AG04449 (cell line): ENCODE data around the gene FAM118A.
"Not testable (repeated sequence)": the region's sequence is repeated elsewhere in the genome, so short reads cannot be mapped to it uniquely, and the experiment has no call there.

ENCODE experiments used
- CTCF ChIA-PET: fragments of 350-600 bp; formaldehyde crosslinking; extraction: SDS; loops from one replicate; lab custom pipeline; 2021; ENCODE audit warnings: antibody characterized with exemption; lab: Yijun Ruan, JAX
- POLR2A ChIA-PET: fragments of 400-600, 350-600 bp; formaldehyde crosslinking; extraction: SDS; loops from one replicate; lab custom pipeline; 2020; ENCODE audit warnings: antibody characterized with exemption, inconsistent platforms; lab: Yijun Ruan, JAX
- DNase-seq: peaks from one replicate; pipeline ENCODE4 v3.0.0-alpha.2; 2010; ENCODE audit warnings: low read depth, low spot score
- H3K4me3 ChIP-seq: 2 replicates; pipeline ENCODE4 v1.5.1; 2011; ENCODE audit warnings: low read depth, mild to moderate bottlenecking, control low read depth, low read length
- TF ChIP-seq, protein P1 (sequence below): IDR thresholded peaks from one replicate; pipeline ENCODE4 v1.5.1; 2011; ENCODE audit warnings: mild to moderate bottlenecking, moderate library complexity, low read length, control low read depth, inconsistent platforms; ENCODE audit not compliant: insufficient read depth; ENCODE audit errors: missing control alignments

The FAM118A gene

DNA sequence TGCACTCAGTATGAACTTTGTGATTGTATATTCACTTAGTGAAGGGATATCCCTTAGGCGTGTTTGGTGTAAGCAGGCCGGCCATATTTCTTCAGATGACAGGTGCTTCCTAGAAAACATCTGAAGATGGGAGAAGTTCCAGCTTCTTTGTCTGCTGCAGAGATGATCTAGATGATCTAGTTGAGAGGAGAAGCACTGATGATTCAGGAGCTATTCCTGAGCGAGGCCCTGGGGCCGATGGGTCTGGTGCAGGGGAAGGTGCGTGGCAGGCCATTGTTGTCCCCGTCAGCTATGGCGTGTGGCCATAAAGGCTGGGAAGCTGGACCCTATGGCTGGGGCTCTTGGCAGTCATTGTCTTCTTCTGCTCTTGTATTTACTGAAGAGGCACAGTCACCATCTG, 14.0 kb downstream of the FAM118A start:
- TF ChIP-seq, protein P1, sequence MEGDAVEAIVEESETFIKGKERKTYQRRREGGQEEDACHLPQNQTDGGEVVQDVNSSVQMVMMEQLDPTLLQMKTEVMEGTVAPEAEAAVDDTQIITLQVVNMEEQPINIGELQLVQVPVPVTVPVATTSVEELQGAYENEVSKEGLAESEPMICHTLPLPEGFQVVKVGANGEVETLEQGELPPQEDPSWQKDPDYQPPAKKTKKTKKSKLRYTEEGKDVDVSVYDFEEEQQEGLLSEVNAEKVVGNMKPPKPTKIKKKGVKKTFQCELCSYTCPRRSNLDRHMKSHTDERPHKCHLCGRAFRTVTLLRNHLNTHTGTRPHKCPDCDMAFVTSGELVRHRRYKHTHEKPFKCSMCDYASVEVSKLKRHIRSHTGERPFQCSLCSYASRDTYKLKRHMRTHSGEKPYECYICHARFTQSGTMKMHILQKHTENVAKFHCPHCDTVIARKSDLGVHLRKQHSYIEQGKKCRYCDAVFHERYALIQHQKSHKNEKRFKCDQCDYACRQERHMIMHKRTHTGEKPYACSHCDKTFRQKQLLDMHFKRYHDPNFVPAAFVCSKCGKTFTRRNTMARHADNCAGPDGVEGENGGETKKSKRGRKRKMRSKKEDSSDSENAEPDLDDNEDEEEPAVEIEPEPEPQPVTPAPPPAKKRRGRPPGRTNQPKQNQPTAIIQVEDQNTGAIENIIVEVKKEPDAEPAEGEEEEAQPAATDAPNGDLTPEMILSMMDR, result no peak
- CTCF ChIA-PET, result interaction anchor here (1.0 kb wide), 1 partner anchor 222 kb away, joined by 4 read pairs; no protein-coding TSS in a partner anchor
- DNase-seq, result no peak
- POLR2A ChIA-PET, result no interaction called here
- H3K4me3 ChIP-seq, result no peak overlapping the region

DNA sequence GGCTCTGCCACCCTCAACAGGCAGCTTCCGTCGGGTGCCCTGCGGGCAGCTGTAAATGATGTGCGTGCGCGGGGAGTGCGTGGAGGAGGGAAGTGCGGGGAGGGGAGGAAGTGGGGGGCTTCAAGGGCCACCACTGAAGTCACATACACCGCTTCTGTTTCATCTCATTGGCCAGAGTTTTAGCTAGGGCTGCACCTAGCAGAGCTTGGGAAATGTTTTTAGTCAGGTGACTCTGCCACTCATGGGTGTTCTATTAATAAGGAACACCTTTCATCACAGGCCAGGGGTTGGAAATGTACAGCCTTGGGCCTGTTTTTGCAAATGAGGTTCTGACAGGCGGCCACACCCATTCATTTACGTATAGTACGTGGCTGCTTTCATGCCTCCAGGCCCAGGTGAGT, 14.6 kb downstream of the FAM118A start:
- ChIA-PET POLR2A (no interaction called here), CTCF (interaction anchor here (1.0 kb wide), 1 partner anchor 222 kb away, joined by 4 read pairs; no protein-coding TSS in a partner anchor)
- no peak overlapping the region for H3K4me3 ChIP-seq
- DNase-seq, result no peak
- TF ChIP-seq, protein P1, result no peak

DNA sequence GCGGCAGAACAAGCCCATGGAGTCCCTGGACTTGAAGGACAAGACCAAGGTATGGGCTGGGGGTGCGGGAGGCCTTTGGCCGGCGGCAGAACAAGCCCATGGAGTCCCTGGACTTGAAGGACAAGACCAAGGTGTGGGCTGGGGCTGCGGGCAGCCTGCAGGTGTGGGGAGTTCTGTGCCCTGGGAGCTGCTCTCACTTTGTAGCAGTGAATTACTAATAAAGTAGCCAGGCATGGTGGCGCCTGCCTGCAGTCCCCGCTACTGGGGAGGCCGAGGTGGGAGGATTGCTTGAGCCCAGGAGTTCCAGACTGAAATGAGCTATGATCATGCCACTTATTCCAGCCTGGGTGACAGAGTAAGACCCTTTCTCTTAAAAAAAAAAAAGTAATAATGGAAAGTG, 18.5 kb downstream of the FAM118A start:
- DNase-seq, H3K4me3 ChIP-seq, POLR2A ChIA-PET: not testable (repeated sequence)
- CTCF ChIA-PET, result interaction anchor here (0.7 to 1.6 kb wide), 2 partner anchors 16 to 113 kb away, joined by 3 to 4 read pairs; no protein-coding TSS in a partner anchor

DNA sequence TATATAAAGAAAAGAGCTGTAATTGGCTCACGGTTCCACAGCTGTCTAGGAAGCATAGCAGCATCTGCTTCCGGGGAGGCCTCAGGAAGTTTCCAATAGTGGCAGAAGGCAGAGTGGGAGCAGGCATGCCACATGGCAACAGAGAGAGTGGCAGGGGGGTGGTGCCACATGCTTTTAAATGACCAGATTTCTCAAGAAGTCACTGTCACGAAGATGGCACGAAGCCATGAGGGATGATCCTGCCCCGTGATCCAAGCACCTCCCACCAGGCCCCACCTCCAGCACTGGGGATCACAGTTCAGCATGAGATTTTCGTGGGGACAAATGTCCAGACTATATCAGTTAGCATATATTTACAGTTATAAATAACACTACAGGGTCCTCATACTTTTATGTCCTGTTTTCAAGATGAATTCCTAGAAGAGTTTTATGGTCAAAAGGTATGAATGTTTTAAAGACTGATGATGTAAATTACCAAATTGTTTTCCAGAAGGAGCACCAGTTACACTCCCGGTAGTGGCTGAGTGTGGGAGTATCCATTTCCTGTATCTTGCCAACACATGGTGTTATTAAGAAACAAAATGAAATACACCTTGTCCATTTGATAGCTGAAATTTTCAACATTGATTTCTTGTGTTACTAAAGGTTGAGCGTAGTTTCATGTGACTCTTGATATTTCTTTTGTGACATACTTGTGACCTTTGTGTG, 19.2 kb downstream of the FAM118A start:
- POLR2A ChIA-PET, result no interaction called here
- TF ChIP-seq, protein P1, result no peak
- DNase-seq, result no peak
- no peak overlapping the region for H3K4me3 ChIP-seq
- CTCF ChIA-PET, result interaction anchor here (0.7 to 1.6 kb wide), 2 partner anchors 16 to 112 kb away, joined by 3 to 4 read pairs; no protein-coding TSS in a partner anchor

DNA sequence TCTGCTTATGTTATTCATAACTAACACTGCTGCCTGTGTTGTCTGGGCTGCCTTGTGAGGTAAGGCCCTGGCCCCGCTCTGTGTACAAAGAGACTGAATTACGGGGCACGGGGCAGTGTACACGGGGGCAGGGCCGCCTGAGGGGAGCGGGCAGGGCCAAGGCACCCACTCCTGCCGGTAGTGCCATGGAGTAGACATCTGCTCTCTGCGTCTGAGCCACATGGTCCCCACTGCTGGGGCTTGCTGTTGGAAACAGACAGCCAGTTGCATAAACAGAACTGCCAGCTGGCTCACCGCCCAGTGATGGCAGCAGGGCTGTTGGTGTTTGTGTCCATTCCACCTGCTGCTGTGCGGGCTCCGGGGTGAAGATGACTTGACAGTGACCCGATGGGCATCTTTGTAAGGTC, 19.8 kb downstream of the FAM118A start:
- no peak for DNase-seq
- ChIA-PET CTCF (interaction anchor here (0.6 kb wide), 1 partner anchor 12 kb away, joined by 3 read pairs; no protein-coding TSS in a partner anchor), POLR2A (no interaction called here)
- TF ChIP-seq, protein P1, result no peak
- no peak overlapping the region for H3K4me3 ChIP-seq

DNA sequence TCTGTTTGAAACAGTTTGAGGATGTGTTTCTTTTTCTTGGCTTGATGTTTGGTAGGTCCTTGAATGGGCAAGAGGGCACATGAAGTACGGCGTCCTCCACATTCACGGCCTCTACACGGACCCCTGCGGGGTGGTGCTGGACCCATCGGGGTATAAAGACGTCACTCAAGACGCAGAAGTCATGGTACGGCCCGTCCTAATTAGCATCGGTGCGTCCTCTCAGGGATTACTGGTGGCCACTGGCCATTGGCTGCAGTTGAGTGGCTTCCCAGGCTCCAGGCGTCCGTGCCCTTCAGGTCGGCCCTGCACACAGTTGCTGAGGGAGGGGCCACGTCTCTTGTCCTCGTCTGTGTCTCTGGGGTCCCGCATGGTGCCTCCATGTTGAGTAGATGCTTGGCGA, 20.8 kb downstream of the FAM118A start:
- TF ChIP-seq, protein P1, result no peak
- ChIA-PET POLR2A (no interaction called here), CTCF (no interaction called here)
- no peak overlapping the region for H3K4me3 ChIP-seq
- DNase-seq, result no peak
